ENCODE results near the gene CD99. TPM values are rescaled to one million over a fixed set of nuclear protein-coding genes. Genes with fewer than 3 reads are reported as not detected.

CD99 gene
- total and polyA plus RNA-seq, 2 experiments from 2014 or later: 28.5 to 43.1 TPM

DNA sequence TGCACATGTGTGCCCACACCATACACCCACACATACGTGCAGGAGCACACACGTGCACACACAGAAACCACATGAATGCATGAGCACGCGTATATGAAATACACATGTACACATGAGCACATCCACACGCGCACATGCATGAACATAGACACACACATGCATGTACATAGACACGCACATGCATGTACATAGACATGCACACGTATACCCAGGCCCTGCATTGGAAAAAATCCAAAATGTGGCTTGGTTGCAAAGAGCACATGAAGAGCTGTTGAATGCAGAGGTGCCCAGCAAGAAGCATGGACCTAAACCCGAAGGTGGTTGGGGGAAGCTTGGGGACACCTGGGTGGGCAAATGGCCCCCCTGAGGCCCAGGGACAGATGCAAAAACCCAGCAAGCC is 18.5 kb downstream of the CD99 start:
- Histone ChIP-seq H3K4me1 (ENCODE audit: insufficient read depth) (peaks cover 22% of the 10 kb centered on the region; the same call in 1 of the 2 replicates), H4K20me1 (replicated peaks; ENCODE audit: insufficient read depth) (no peaks in the 10 kb centered on the region), H3K9me2 (ENCODE audit: insufficient read depth) (no peaks in the 10 kb centered on the region), H3K4me3 (no peak overlapping the region), H3K27ac (ENCODE audit: low read depth) (peak overlapping the region; percentile 72), H3F3A (replicated peaks; ENCODE audit: low read depth) (peaks cover 23% of the 10 kb centered on the region), H3K4me2 (peak overlapping the region; percentile 14; the same call in 1 of the 2 replicates), H3K36me3 (ENCODE audit: insufficient read depth) (no peaks in the 10 kb centered on the region), H3K27me3 (ENCODE audit: insufficient read depth) (no peaks in the 10 kb centered on the region), H2AFZ (no peak overlapping the region), H3K79me2 (replicated peaks; ENCODE audit: insufficient read depth) (peaks cover 2% of the 10 kb centered on the region; the same call in 1 of the 2 replicates)
- no peak overlapping the region for H3K27ac Mint-ChIP-seq
- H3K4me3 Mint-ChIP-seq: no peak overlapping the region
- H3K27me3 Mint-ChIP-seq (ENCODE audit: insufficient read depth, low read depth, poor library complexity): peaks cover 7% of the 10 kb centered on the region
- no peaks in the 10 kb centered on the region for H3K9me3 Mint-ChIP-seq
- H3K36me3 Mint-ChIP-seq (ENCODE audit: low read depth): no peaks in the 10 kb centered on the region
- no peak for TF ChIP-seq ZNF331 (CRISPR knock-in tag; IDR thresholded peaks at IDR 0.05; ENCODE audit: low read depth)
- TF ChIP-seq ZNF462 (CRISPR knock-in tag; IDR thresholded peaks at IDR 0.05): no peak
- no peak for TF ChIP-seq JUNB (IDR thresholded peaks at IDR 0.05; ENCODE audit: unreplicated experiment)
- TF ChIP-seq, protein P1, sequence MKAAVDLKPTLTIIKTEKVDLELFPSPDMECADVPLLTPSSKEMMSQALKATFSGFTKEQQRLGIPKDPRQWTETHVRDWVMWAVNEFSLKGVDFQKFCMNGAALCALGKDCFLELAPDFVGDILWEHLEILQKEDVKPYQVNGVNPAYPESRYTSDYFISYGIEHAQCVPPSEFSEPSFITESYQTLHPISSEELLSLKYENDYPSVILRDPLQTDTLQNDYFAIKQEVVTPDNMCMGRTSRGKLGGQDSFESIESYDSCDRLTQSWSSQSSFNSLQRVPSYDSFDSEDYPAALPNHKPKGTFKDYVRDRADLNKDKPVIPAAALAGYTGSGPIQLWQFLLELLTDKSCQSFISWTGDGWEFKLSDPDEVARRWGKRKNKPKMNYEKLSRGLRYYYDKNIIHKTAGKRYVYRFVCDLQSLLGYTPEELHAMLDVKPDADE (IDR thresholded peaks at IDR 0.05): no peak
- no peak for TF ChIP-seq CREB1 (CRISPR knock-in tag; IDR thresholded peaks at IDR 0.05; ENCODE audit: low read depth)
- no peak for TF ChIP-seq ZNF114 (CRISPR knock-in tag; IDR thresholded peaks at IDR 0.05)
- TF ChIP-seq, protein P2, sequence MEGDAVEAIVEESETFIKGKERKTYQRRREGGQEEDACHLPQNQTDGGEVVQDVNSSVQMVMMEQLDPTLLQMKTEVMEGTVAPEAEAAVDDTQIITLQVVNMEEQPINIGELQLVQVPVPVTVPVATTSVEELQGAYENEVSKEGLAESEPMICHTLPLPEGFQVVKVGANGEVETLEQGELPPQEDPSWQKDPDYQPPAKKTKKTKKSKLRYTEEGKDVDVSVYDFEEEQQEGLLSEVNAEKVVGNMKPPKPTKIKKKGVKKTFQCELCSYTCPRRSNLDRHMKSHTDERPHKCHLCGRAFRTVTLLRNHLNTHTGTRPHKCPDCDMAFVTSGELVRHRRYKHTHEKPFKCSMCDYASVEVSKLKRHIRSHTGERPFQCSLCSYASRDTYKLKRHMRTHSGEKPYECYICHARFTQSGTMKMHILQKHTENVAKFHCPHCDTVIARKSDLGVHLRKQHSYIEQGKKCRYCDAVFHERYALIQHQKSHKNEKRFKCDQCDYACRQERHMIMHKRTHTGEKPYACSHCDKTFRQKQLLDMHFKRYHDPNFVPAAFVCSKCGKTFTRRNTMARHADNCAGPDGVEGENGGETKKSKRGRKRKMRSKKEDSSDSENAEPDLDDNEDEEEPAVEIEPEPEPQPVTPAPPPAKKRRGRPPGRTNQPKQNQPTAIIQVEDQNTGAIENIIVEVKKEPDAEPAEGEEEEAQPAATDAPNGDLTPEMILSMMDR (conservative IDR thresholded peaks at IDR 0.05; ENCODE audit: low read depth in 2 of 2): no peak
- no peak for TF ChIP-seq STAT1 (IDR thresholded peaks at IDR 0.05; ENCODE audit: unreplicated experiment)
- no peak for TF ChIP-seq EZH2 (IDR thresholded peaks at IDR 0.05; ENCODE audit: low read depth, unreplicated experiment)
- no peak for TF ChIP-seq EZH2phosphoT487 (IDR thresholded peaks at IDR 0.05; ENCODE audit: unreplicated experiment)
- no peak for TF ChIP-seq NANOG (IDR thresholded peaks at IDR 0.05; ENCODE audit: borderline replicate concordance)
- no peak for TF ChIP-seq REST (IDR thresholded peaks at IDR 0.05; ENCODE audit: unreplicated experiment)
- DNase-seq (ENCODE audit: low spot score) (no peak), ATAC-seq (no peak)
- H3K4me1 Mint-ChIP-seq: peaks cover 37% of the 10 kb centered on the region
